ENCODE data around the gene COX15. TPM values are rescaled to one million over a fixed set of nuclear protein-coding genes. Genes with fewer than 3 reads are reported as not detected.
"Not testable (repeated sequence)": the region's sequence is repeated elsewhere in the genome, so short reads cannot be mapped to it uniquely, and the experiment has no call there.

The COX15 gene
- total and polyA plus RNA-seq, 9 donors: 23.7 to 36.1 (median 29.8) TPM

GRCh38 chr10:99743841-99744240, 11.9 kb upstream of the COX15 start:
- Histone ChIP-seq H3K36me3 (ENCODE audit: control insufficient read depth, insufficient read depth, low read length) (peaks cover 40% of the 10 kb centered on the region), H3K4me1 (ENCODE audit: control insufficient read depth, insufficient read depth, low read length) (no peaks in the 10 kb centered on the region), H3K9me3 (replicated peaks; ENCODE audit: control insufficient read depth, low read depth, low read length) (peaks cover 8% of the 10 kb centered on the region), H3K27me3 (ENCODE audit: control insufficient read depth, insufficient read depth, low read length) (no peaks in the 10 kb centered on the region), H3K4me3 (ENCODE audit: low read length) (no peak overlapping the region), H3K27ac (ENCODE audit: low read length) (no peak overlapping the region)
- WGBS (ENCODE audit: insufficient coverage): no CpG with 5 or more reads among the region's 3 CpGs
- no peak for DNase-seq

GRCh38 chr10:99742701-99743100, 10.8 kb upstream of the COX15 start:
- Histone ChIP-seq H3K36me3 (ENCODE audit: control insufficient read depth, insufficient read depth, low read length) (peaks cover 37% of the 10 kb centered on the region), H3K27me3 (ENCODE audit: control insufficient read depth, insufficient read depth, low read length) (no peaks in the 10 kb centered on the region), H3K27ac (ENCODE audit: low read length) (no peak overlapping the region), H3K4me3 (ENCODE audit: low read length) (no peak overlapping the region), H3K9me3 (replicated peaks; ENCODE audit: control insufficient read depth, low read depth, low read length) (peaks cover 8% of the 10 kb centered on the region), H3K4me1 (ENCODE audit: control insufficient read depth, insufficient read depth, low read length) (no peaks in the 10 kb centered on the region)
- WGBS (ENCODE audit: insufficient coverage): no CpG with 5 or more reads among the region's 2 CpGs
- no peak for DNase-seq

GRCh38 chr10:99742254-99742653, 10.3 kb upstream of the COX15 start:
- Histone ChIP-seq H3K27me3 (ENCODE audit: control insufficient read depth, insufficient read depth, low read length) (no peaks in the 10 kb centered on the region), H3K27ac (ENCODE audit: low read length) (no peak overlapping the region), H3K4me1 (ENCODE audit: control insufficient read depth, insufficient read depth, low read length) (no peaks in the 10 kb centered on the region), H3K9me3 (replicated peaks; ENCODE audit: control insufficient read depth, low read depth, low read length) (peaks cover 8% of the 10 kb centered on the region), H3K4me3 (ENCODE audit: low read length) (no peak overlapping the region), H3K36me3 (ENCODE audit: control insufficient read depth, insufficient read depth, low read length) (peaks cover 39% of the 10 kb centered on the region)
- no peak for DNase-seq

- Histone ChIP-seq H3K4me1 (ENCODE audit: control insufficient read depth, insufficient read depth, low read length) (no peaks in the 10 kb centered on the region), H3K36me3 (ENCODE audit: control insufficient read depth, insufficient read depth, low read length) (peaks cover 36% of the 10 kb centered on the region), H3K4me3 (ENCODE audit: low read length) (no peak overlapping the region), H3K27ac (ENCODE audit: low read length) (no peak overlapping the region), H3K27me3 (ENCODE audit: control insufficient read depth, insufficient read depth, low read length) (no peaks in the 10 kb centered on the region), H3K9me3 (replicated peaks; ENCODE audit: control insufficient read depth, low read depth, low read length) (peaks cover 8% of the 10 kb centered on the region)
- whole genome bisulfite sequencing (ENCODE audit: insufficient coverage): 100% methylated on average over 2 of the region's 3 CpGs
- no peak for DNase-seq
These were observed 9.1 kb upstream of the COX15 start for GRCh38 chr10:99740933-99741559.

- H3K4me3 ChIP-seq (ENCODE audit: low read length): no peak overlapping the region
- no peaks in the 10 kb centered on the region for H3K27me3 ChIP-seq (ENCODE audit: control insufficient read depth, insufficient read depth, low read length)
- no peak for DNase-seq
- peaks cover 33% of the 10 kb centered on the region for H3K36me3 ChIP-seq (ENCODE audit: control insufficient read depth, insufficient read depth, low read length)
- no peak overlapping the region for H3K27ac ChIP-seq (ENCODE audit: low read length)
- H3K4me1 ChIP-seq (ENCODE audit: control insufficient read depth, insufficient read depth, low read length): no peaks in the 10 kb centered on the region
- no CpG with 5 or more reads among the region's 2 CpGs for WGBS (ENCODE audit: insufficient coverage)
- peaks cover 8% of the 10 kb centered on the region for H3K9me3 ChIP-seq (replicated peaks; ENCODE audit: control insufficient read depth, low read depth, low read length)
These were observed 8.3 kb upstream of the COX15 start for GRCh38 chr10:99740260-99740659.

- not testable (repeated sequence) for H3K4me1 ChIP-seq (ENCODE audit: control insufficient read depth, insufficient read depth, low read length)
These were observed 2.2 kb upstream of the COX15 start for GRCh38 chr10:99734111-99734510.

GRCh38 chr10:99733366-99733765, 1.4 kb upstream of the COX15 start:
- DNase-seq: no peak
- Histone ChIP-seq H3K27ac (ENCODE audit: low read length) (no peak overlapping the region), H3K27me3 (ENCODE audit: control insufficient read depth, insufficient read depth, low read length) (no peaks in the 10 kb centered on the region), H3K36me3 (ENCODE audit: control insufficient read depth, insufficient read depth, low read length) (peaks cover 15% of the 10 kb centered on the region), H3K4me3 (ENCODE audit: low read length) (no peak overlapping the region), H3K9me3 (replicated peaks; ENCODE audit: control insufficient read depth, low read depth, low read length) (no peaks in the 10 kb centered on the region), H3K4me1 (ENCODE audit: control insufficient read depth, insufficient read depth, low read length) (peaks cover 6% of the 10 kb centered on the region)
- WGBS (ENCODE audit: insufficient coverage): 86% methylated on average over 8 of the region's 8 CpGs

More at GRCh38 chr10:99734111-99734510, 2.2 kb upstream of the COX15 start:
- not testable (repeated sequence) for H3K27ac ChIP-seq (ENCODE audit: low read length); H3K4me3 ChIP-seq (ENCODE audit: low read length); DNase-seq; H3K27me3 ChIP-seq (ENCODE audit: control insufficient read depth, insufficient read depth, low read length); H3K9me3 ChIP-seq (replicated peaks; ENCODE audit: control insufficient read depth, low read depth, low read length)
- 73% methylated on average over 3 of the region's 10 CpGs for WGBS (ENCODE audit: insufficient coverage)
- H3K36me3 ChIP-seq (ENCODE audit: control insufficient read depth, insufficient read depth, low read length): peaks cover 15% of the 10 kb centered on the region

- 0% methylated on average over 13 of the region's 16 CpGs for WGBS (ENCODE audit: insufficient coverage)
- Histone ChIP-seq H3K27me3 (ENCODE audit: control insufficient read depth, insufficient read depth, low read length) (no peaks in the 10 kb centered on the region), H3K9me3 (replicated peaks; ENCODE audit: control insufficient read depth, low read depth, low read length) (no peaks in the 10 kb centered on the region), H3K36me3 (ENCODE audit: control insufficient read depth, insufficient read depth, low read length) (peaks cover 13% of the 10 kb centered on the region), H3K4me3 (ENCODE audit: low read length) (peak overlapping the region; percentile 93), H3K4me1 (ENCODE audit: control insufficient read depth, insufficient read depth, low read length) (peaks cover 6% of the 10 kb centered on the region), H3K27ac (ENCODE audit: low read length) (peak overlapping the region; percentile 98)
- no peak for DNase-seq
These were observed 458 bp downstream of the COX15 start for GRCh38 chr10:99731306-99732032.

- WGBS (ENCODE audit: insufficient coverage): 92% methylated on average over 1 of the region's 1 CpG
- Histone ChIP-seq H3K36me3 (ENCODE audit: control insufficient read depth, insufficient read depth, low read length) (peaks cover 25% of the 10 kb centered on the region), H3K27me3 (ENCODE audit: control insufficient read depth, insufficient read depth, low read length) (no peaks in the 10 kb centered on the region), H3K9me3 (replicated peaks; ENCODE audit: control insufficient read depth, low read depth, low read length) (no peaks in the 10 kb centered on the region), H3K4me1 (ENCODE audit: control insufficient read depth, insufficient read depth, low read length) (peaks cover 6% of the 10 kb centered on the region), H3K27ac (ENCODE audit: low read length) (no peak overlapping the region), H3K4me3 (ENCODE audit: low read length) (no peak overlapping the region)
- DNase-seq: no peak
These were observed 1.9 kb downstream of the COX15 start for GRCh38 chr10:99730026-99730425.

GRCh38 chr10:99720387-99720786, 11.5 kb downstream of the COX15 start:
- H3K27ac ChIP-seq (ENCODE audit: low read length): no peak overlapping the region
- WGBS (ENCODE audit: insufficient coverage): no CpG with 5 or more reads among the region's 2 CpGs
- H3K27me3 ChIP-seq (ENCODE audit: control insufficient read depth, insufficient read depth, low read length): no peaks in the 10 kb centered on the region
- no peaks in the 10 kb centered on the region for H3K9me3 ChIP-seq (replicated peaks; ENCODE audit: control insufficient read depth, low read depth, low read length)
- no peaks in the 10 kb centered on the region for H3K4me1 ChIP-seq (ENCODE audit: control insufficient read depth, insufficient read depth, low read length)
- H3K4me3 ChIP-seq (ENCODE audit: low read length): no peak overlapping the region
- DNase-seq: no peak
- peaks cover 56% of the 10 kb centered on the region for H3K36me3 ChIP-seq (ENCODE audit: control insufficient read depth, insufficient read depth, low read length)
